NCI-H2107 (cell line): ENCODE data around the gene GRIN2A.

Experiments
- DNase-seq: peaks from one replicate; lab custom pipeline; 2025; lab: John Stamatoyannopoulos, UW

The GRIN2A gene

DNA sequence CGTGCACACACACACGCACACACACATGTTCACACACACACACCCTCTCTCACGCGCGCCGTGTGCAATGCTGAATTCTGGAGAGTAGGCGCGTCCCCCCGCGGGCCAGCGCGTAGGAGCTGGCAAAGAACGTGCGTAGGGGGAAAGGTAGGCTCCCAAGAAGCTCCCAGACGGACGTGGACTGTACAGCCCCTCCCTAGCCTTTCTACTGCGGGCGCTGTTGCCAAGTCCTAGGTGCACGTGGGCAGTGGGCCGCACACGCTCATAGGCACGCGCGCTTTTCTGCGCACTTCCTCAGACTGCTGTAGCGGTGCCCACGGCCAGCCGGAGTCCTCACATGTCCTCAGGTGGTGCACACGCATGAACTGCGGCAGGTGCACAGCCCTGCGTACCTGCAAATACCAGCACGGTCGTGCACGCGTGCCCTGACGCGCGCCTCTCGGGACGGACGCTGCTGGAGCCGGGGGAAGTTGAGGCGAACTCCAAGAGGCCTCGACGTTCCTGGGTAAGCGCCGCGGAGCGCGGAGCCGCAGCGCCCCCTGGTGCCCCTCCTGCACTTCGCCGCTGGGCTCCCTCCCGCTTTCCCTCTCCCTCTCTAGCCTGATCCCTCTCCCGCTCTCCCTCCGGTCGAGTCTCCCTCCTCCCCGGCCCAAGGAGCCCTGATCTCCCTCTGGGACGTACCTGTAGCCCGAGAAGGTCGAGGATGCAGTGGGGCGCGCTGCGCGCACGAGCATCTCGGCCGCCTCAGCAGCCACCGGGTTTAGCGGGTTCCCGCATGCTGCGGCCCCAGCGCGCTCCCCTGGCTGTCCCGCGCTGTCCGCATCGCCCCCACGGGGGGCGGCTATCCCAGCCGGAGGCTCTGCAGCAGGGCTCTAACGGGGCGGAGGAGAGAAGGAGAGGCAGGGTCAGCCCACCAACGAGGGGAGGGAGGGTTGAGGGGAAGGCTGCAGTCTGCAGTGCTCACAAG, 749 bp downstream of the GRIN2A start:
- no peak for DNase-seq

DNA sequence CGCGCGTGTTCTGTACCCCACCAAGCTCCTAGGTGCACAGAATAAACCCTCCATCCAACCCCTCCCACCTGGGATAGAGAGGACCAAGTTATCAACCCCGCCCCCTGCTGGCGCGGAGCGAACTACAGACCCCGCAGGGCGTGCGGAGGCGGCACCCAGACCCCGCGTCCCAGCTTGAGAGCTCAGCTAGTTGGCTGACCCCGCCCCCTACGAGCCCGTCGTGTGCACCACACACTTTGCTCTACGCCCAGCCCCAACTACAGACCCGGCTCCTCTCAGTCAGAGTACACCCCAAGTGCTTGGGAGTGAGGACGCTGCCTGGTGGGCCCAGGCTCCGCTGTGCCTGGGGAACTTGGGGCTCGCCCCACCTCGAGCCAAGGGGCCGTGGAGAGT, 1.5 kb downstream of the GRIN2A start:
- DNase-seq, result no peak

DNA sequence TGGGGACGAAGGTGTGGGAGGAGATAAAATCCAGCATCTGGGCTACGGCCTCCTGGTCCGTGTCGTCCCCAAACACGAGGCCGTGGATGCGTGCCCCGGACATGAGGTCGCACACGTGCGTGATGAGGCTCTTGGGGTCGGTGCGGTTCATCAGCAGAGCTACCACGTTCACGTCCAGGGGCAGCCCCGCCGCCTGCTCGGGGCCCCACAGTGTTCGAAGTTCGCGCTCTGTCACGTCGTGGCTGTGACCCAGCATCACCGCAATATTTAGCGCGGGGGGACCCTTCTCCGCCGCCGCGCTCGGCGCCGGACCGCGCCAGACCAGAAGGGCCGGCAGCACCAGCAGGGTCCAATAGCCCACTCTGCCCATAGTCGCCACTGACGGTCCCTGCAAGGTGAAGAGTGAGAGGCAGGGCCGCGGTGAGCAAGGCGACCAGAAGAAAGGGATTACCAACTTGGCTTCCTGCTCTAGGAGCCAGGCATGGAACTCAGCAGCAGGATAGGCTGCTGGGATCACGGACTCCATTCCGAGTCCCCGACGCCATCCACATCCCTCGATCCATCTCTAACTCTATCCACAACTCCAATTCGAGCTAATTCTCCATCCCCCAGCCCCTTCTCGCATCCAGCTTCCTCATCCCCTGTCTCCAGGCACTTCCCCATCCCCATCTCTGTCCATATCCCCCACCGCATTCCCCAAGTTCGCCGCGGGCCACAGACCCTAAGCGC, 2.0 kb downstream of the GRIN2A start:
- no peak for DNase-seq

DNA sequence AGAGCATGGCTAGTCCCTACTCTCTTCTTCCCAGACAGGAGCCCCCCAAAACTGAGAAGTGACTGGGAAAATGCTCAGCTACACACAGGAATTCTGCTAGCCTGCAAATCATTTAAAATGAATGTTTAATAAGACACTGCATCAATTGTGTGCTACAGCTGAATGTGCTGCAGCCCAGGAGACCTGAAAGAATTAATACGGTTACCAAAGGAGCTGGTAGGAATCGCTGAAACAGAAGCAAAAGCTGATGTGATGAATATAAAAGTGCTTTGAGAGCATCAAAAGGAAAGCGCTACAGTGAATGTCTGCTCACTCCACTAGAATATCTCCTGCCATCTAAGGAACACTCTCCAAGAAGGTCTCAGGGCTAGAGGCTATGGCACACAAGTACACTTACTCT, 3.7 kb downstream of the GRIN2A start:
- no peak for DNase-seq

DNA sequence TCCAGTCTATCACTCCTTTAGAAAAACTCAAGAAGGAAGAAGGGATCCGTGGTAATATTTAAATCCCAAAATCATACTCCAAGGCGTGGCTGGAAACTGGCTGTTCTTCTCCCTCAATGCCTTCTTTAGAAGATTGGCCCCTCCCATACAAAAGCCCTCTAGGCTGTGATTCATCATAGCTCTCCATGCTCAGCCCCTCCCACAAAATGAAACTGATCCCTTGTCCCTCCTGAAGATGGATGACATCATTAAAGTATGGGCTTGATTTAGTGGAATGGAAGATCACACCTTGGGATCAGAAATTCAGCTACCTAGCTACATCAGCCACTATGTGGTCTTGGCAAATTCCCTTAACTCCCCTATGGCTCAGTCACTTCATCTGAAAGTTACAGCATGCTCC, 4.1 kb downstream of the GRIN2A start:
- DNase-seq, result no peak

DNA sequence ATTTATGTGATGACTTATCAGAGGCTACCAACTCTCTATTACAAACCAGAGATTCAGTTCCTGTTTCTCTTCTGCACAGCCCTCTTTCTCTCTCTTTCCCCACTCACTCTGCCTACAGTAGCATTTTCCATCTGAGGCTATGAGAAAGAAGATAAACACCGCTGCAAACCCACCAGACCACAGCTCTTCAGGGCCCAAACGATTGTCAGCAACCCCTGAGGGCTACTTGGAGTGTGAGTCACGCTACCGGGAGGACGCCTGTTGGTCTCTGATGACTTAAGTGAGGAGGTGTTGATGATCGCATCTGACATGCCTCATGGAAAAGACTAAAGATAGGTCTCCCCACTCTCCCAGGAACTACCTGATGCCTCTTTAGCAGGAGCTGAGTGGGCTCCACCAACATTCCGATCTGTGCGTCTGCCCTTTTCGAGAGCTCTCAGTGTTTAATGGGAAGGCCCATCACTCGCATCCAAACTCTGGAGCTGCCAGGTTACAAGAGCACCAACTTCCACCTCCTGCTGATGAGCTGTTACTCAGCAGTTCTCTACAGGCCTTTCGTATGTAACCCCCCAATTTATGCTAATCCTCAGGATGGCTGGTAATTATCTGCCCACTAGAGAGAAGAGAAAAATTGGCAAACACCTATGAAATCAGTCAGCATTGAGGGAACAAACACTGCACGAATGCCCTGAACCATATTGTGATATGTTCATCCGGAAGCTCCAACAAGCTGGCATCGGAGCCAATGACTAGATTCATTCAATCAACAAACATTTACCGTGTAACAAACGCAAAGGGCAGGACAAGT, 9.2 kb downstream of the GRIN2A start:
- no peak for DNase-seq

DNA sequence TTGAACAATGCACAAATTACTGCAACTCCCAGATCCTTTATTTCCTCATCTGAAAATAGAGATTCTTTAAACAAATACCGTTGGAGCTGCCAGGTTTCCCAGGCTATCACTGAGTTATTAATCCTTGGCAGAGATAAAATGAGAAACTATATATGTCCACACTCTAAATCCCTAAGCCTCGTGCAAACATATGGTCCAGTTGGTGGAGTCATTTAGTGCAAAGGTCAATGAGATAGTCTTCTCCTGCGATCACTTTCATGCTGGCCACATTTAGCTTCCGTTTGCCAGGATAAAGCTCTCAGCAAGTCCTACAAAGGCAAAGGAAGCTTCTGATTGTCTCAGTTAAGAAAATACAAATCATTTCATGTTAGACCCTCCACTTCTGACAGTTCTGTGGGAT, 11.0 kb downstream of the GRIN2A start:
- no peak for DNase-seq

DNA sequence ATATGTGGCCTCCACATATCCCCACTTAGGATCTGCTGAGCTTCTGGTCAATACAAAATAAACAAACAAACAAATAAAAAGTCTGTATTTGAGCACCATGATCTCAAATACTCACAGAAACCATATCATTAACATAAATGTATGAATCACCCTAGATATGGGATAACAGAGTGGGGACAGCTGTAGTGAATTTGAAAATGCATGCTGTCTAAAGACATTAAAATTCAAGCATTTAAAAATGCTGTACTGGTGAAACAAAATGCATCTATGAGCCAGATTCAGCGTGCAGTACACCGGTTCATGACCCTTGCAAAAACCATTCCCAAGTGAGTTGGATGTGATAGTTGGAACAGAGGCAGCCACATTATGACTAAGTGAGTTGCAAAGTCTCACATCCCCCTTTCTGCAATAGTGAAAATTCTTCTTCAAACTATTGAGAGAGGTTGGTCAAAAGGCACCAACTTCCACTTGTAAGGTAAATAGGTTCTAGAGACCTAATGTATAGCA, 12.3 kb downstream of the GRIN2A start:
- DNase-seq, result no peak

DNA sequence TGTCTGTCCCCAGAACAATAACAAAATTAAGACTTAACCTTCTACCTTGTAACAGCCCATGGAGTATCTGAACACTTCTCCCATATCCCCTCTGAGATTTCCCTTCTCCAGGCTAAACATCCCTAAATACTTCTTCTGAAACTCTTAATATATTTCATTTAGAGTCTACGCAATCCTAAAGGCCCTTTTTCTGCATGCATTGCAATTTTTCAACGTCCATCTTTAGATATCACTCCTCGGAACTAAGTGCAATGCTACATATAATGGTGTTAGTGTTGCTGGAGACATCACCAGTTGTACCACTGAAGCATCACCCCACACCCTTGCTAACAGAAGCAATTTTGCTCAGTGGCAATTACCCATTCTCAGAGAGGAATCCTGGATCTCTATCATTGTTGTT, 13.2 kb downstream of the GRIN2A start:
- DNase-seq, result no peak

DNA sequence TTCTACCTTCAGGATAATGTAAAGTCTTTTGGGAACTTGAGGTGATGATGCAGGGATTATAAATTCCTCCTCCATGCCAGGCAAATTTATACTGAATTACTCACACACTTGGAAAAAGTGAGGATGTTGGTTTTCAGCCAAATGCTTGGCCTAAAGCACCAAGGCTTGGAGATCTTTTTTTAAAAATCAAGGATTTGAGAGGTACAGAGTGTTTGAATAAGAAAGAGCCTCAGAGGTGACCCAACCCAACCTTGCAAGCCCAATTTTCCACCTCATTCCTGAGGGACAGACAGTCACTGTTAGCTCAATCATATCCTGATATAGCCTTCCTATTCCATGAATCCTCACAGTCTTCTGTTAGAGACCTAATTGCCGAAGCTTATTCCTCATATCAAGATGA, 14.0 kb downstream of the GRIN2A start:
- DNase-seq, result no peak

DNA sequence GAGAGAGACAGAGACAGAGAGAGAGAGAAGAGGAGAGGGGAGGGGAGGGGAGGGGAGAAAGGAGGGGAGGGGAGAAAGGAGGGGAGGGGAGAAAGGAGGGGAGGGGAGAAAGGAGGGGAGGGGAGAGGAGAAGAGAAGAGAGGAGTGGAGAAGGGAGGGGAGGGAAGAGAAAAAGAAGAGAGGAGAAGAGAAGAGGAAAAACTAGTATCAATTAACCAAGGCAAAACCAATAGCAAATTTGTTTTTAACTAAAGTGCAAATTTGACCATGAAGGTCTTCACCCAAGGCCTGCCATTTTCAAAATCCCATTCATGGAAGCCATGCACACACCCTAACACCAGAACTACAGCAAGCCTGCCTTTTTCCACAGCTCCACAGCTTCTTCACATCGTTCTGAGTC, 16.6 kb downstream of the GRIN2A start:
- no peak for DNase-seq

DNA sequence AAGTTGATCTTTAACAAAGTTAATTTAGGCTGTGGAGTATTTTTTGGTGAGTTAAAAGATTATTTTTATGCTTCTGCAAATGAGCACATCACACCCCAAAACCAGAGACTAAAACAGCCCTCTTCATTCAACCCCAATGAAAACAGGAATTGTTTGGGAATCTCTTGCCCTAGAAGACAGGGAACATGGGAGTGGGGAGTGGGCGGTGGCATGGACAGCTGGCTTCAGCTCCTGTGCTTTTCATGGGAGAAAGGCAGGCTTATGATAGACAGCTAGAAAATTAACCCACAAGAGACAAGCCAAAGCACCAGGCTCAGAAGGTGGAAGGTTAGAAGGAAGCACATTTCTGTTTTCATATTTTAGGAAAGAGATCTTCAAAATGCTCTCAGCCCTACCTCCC, 19.2 kb downstream of the GRIN2A start:
- no peak for DNase-seq

DNA sequence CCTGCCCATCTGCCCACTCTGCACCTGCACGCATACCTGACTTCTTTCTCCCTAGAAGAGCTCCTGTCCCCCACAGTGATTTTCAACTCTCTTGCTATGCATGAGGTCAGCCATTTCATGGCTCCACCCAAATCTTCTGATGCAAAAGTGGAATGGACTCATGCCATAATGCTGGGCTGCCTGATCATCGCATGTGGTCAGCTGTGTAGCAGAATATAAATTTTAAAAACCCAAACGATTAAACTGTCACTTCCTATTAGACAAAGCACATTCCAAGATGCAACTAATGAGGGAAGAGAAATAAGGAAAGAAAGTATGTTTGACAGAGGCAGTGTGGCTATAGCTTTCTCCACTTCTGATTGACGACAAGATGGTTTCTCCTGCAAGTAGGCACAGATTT, 26.1 kb downstream of the GRIN2A start:
- no peak for DNase-seq

DNA sequence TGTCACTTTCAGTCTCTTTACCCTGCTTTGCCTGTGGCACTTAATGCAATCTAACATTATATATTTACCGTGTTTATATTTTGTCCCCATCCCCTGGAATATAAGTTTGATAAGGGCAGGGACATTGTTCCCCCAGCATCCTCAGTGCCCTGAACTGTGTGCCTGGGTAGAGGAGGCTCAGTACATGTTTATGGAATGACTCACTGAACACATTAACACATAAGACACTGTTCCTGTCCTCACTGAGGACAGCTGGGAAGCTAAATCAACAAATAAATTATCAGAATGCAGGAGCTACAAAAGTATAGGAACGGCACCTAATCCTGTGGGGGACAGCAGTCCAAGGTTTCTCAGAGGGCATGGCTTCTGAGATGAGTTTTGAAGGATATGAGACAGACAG, 27.8 kb downstream of the GRIN2A start:
- no peak for DNase-seq

DNA sequence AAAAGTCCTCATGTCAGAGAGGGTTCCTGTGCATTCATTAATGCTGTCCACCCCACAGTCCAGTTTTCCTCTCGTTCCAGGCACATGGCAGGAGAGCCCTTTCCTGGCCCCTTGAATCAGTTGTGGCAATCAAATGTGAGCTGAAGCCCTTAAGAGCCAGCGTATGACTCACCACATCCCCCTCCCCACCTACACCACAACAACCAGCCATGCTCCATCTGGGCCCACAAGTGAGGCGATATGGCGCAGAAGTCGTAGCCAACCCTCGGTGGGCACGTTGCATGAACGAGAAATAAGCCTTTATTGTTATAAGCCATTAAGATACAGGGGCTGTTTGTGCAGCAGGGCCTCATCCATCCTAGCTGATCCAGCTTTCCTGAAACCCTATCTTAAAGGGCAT, 28.2 kb downstream of the GRIN2A start:
- DNase-seq, result no peak

DNA sequence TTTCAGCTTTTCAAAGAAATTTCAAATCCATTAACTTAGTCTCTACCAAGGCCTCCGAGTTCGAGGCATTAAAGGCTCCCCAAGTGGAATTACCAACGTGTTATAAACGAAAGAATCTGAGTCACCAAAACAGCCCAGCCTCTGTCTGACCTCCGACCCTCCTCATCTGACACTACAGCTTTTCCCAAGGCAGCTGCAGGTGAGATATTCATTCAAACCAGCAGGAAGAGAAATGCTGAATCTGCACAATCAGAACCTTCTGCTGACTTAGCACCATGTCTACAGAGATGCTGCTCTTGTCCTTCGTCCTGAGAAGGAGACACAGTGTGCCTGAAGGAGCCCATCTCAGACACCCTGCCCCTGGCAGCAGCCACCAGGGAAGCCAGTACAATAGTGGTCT, 30.5 kb downstream of the GRIN2A start:
- no peak for DNase-seq

DNA sequence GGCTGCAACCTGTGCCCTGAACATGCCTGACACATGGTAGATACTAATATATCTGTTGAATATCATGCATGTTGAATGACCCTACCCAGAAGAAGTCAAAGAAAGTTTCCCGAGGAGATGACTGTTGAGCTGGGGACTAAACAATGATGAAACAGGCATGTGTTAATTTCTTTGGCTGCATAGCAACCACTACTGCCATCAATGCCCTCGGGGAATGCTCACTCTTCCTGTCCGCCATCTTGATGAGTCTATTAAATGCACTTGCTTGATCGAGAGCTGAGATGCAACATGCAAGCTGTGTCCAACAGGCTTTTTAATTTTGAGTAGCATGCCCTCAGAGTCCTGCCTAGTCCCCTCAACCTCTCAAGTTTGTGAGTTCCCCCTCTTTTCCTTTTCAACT, 31.3 kb downstream of the GRIN2A start:
- DNase-seq, result no peak

DNA sequence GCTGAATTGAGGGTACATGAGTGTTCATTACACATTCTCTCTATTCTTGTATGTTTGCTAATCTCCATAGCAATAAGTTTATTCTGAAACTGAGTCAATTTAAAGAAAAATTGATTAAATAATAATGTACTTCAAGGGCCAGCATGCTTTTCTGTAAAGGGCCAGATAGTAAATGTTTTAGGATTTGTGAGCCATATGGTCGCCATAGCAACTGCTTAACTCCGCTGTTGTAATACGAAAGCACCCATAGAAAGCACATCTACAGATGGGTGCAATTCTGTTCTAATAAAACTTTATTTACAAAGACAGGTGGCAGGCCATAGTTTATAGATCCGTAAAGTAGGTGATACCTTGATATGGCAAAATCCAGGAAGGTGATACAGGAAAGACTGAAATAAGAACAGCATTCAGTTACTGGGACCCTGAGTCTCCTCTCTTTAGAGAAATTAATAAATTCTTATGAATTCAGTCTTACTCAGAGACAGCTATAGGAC, 36.6 kb downstream of the GRIN2A start:
- DNase-seq, result no peak

DNA sequence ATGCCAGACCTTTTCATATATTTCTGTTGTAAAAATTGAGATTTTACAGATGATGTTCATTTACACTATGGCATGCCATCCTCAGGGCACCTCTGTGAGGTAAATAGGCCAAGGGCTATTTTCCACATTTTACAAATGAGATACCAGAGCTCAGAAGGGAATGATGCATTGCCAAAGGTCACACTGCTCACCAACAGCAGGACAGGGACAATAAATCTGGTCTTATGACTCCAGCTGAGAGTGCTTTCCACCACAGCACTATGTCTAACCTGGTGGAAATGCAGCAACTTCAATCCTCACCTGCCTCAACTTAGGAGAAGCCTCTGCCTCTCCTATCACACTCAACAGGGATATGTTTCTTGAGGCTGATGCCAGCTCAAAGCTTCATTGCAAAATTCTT, 40.6 kb downstream of the GRIN2A start:
- no peak for DNase-seq

DNA sequence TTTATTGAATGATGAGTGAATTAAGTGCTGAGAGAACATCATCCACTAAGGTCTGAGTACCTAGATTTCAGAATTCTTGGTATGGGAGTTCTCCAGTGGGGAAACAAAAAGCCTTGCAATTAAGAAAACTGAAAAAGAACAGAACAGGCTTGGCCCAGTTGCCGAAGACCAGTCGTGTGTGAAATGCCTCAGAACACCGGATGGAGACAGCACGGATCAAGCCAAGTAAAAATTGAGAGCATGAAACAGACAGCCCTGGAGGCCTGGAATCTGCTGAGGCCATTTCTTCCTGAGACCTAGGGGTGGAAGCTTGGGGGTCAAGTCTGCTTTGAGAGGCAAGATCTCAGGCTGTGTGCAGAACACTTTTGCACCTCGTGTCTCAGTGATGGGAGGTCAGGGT, 43.3 kb downstream of the GRIN2A start:
- DNase-seq, result no peak

DNA sequence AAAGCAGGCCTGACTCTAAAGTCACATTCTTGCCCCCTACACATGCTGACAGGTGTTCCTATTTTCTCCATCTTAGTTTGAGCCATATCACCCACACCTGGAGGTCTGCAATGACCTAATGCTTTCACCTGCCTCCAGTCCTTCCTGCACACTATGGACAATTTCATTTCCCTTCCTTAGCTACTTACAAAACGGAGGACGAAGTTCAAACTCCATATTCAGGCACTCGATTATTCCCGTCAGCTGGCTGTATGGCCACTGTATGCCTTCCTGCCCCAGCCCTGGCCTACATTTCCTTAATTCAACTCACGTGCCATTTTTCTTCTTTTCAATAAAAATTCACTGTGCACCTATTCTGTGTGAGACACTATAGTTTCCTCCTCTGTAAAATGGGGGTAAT, 44.9 kb downstream of the GRIN2A start:
- DNase-seq, result no peak

DNA sequence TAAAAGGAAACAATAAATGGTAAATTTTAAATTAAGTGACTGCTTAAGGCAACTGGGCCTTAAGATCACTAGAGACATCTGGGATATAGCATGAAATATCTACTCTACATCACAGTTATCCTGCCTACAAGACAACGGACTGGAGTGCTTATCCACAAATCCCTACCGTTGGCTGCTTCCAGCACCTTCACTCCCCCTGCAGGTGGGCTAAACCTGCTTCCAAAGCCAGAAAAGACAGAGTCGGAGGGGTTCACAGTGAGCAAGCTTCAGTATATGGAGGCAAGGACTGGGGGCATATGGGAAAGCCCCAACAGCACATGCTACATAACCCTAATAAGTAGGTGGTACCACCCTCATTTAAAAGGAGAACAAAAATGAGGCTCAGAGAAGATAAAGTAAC, 45.3 kb downstream of the GRIN2A start:
- DNase-seq, result no peak
